ENCODE results near the gene NFIL3.

DNA sequence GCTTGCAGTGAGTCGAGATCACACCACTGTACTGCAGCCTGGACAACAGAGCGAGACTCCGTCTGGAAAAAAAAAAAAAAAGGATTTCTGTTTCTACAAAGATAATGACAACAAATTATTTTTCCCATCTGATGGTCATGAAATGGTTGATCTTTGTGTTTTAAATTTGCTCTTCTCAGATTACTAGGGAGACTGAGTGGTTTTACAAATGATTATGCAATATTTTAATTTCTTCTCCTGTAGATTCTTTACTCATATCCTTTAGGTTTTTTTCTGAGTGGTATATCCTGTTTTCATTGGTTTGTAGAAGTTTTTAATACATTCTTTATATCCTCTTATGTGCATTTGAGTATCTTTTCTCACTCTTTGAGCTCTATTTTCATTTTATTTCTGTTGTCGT lies 41.3 kb downstream of the NFIL3 start:
- TF ChIP-seq, protein P1, sequence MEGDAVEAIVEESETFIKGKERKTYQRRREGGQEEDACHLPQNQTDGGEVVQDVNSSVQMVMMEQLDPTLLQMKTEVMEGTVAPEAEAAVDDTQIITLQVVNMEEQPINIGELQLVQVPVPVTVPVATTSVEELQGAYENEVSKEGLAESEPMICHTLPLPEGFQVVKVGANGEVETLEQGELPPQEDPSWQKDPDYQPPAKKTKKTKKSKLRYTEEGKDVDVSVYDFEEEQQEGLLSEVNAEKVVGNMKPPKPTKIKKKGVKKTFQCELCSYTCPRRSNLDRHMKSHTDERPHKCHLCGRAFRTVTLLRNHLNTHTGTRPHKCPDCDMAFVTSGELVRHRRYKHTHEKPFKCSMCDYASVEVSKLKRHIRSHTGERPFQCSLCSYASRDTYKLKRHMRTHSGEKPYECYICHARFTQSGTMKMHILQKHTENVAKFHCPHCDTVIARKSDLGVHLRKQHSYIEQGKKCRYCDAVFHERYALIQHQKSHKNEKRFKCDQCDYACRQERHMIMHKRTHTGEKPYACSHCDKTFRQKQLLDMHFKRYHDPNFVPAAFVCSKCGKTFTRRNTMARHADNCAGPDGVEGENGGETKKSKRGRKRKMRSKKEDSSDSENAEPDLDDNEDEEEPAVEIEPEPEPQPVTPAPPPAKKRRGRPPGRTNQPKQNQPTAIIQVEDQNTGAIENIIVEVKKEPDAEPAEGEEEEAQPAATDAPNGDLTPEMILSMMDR (conservative IDR thresholded peaks at IDR 0.05; ENCODE audit: low read length) = no peak
- no peak for TF ChIP-seq EZH2phosphoT487 (IDR thresholded peaks at IDR 0.05; ENCODE audit: borderline replicate concordance, low read depth, low read length)
